Keratinocyte (primary cell): ENCODE measurements around the gene FAM3C.

ENCODE experiments used
- EZH2 ChIP-seq: IDR thresholded peaks from one replicate; pipeline ENCODE4 v1.6.1; 2012; ENCODE audit warnings: inconsistent platforms, mild to moderate bottlenecking, low read length, moderate library complexity
- TF ChIP-seq, protein P1 (sequence below), 3 experiments: IDR thresholded peaks in 1 of 3; conservative IDR thresholded peaks in 1 of 3; optimal IDR thresholded peaks in 1 of 3; 2 replicates in 2 of 3; 3 replicates in 1 of 3; pipeline versions ENCODE3 to v1.5.1; 2011; ENCODE audit warnings: low read length in 3 of 3, mild to moderate bottlenecking in 3 of 3, moderate library complexity in 2 of 3, control low read depth in 1 of 3, inconsistent platforms in 1 of 3; ENCODE audit not compliant: insufficient read depth in 2 of 3; ENCODE audit errors: extremely low read depth in 1 of 3

DNA sequence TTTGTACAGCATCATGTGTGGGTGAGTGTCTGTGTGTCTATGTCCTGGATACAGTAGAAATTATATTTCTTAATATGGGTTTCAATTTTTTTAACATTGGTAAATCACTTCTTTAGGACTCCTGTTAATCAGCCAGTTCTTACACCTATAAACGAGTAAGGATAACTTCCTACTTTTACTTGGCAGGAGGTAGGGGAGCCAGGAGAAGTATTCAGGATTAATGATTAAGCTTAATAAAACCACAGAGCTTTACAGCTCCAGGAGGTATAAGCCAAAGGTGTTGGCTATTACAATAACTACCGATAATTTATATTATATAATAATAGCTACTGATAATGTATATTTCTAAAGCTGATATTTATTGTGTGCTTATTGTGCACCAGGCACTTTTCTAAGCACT, 1.7 kb upstream of the FAM3C start:
- TF ChIP-seq, protein P1, sequence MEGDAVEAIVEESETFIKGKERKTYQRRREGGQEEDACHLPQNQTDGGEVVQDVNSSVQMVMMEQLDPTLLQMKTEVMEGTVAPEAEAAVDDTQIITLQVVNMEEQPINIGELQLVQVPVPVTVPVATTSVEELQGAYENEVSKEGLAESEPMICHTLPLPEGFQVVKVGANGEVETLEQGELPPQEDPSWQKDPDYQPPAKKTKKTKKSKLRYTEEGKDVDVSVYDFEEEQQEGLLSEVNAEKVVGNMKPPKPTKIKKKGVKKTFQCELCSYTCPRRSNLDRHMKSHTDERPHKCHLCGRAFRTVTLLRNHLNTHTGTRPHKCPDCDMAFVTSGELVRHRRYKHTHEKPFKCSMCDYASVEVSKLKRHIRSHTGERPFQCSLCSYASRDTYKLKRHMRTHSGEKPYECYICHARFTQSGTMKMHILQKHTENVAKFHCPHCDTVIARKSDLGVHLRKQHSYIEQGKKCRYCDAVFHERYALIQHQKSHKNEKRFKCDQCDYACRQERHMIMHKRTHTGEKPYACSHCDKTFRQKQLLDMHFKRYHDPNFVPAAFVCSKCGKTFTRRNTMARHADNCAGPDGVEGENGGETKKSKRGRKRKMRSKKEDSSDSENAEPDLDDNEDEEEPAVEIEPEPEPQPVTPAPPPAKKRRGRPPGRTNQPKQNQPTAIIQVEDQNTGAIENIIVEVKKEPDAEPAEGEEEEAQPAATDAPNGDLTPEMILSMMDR (optimal IDR thresholded peaks at IDR 0.05 in 1 of 3, IDR thresholded peaks at IDR 0.05 in 1 of 3, conservative IDR thresholded peaks at IDR 0.05 in 1 of 3; ENCODE audit: extremely low read depth in 1 of 3, insufficient read depth in 2 of 3, low read length in 3 of 3), result no peak
- TF ChIP-seq EZH2, result no peak
